HG02973 (cell line): ENCODE measurements around the gene ADCY10.
"Not testable (repeated sequence)": the region's sequence is repeated elsewhere in the genome, so short reads cannot be mapped to it uniquely, and the experiment has no call there.

Experiments
- ATAC-seq: cut with Tn5 transposase; IDR thresholded peaks from one replicate; pipeline ENCODE4 v1.9.1; 2021; ENCODE audit warnings: moderate library complexity; ENCODE audit not compliant: unreplicated experiment

Gene ADCY10, protein sequence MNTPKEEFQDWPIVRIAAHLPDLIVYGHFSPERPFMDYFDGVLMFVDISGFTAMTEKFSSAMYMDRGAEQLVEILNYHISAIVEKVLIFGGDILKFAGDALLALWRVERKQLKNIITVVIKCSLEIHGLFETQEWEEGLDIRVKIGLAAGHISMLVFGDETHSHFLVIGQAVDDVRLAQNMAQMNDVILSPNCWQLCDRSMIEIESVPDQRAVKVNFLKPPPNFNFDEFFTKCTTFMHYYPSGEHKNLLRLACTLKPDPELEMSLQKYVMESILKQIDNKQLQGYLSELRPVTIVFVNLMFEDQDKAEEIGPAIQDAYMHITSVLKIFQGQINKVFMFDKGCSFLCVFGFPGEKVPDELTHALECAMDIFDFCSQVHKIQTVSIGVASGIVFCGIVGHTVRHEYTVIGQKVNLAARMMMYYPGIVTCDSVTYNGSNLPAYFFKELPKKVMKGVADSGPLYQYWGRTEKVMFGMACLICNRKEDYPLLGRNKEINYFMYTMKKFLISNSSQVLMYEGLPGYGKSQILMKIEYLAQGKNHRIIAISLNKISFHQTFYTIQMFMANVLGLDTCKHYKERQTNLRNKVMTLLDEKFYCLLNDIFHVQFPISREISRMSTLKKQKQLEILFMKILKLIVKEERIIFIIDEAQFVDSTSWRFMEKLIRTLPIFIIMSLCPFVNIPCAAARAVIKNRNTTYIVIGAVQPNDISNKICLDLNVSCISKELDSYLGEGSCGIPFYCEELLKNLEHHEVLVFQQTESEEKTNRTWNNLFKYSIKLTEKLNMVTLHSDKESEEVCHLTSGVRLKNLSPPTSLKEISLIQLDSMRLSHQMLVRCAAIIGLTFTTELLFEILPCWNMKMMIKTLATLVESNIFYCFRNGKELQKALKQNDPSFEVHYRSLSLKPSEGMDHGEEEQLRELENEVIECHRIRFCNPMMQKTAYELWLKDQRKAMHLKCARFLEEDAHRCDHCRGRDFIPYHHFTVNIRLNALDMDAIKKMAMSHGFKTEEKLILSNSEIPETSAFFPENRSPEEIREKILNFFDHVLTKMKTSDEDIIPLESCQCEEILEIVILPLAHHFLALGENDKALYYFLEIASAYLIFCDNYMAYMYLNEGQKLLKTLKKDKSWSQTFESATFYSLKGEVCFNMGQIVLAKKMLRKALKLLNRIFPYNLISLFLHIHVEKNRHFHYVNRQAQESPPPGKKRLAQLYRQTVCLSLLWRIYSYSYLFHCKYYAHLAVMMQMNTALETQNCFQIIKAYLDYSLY (N-terminal part only)

DNA sequence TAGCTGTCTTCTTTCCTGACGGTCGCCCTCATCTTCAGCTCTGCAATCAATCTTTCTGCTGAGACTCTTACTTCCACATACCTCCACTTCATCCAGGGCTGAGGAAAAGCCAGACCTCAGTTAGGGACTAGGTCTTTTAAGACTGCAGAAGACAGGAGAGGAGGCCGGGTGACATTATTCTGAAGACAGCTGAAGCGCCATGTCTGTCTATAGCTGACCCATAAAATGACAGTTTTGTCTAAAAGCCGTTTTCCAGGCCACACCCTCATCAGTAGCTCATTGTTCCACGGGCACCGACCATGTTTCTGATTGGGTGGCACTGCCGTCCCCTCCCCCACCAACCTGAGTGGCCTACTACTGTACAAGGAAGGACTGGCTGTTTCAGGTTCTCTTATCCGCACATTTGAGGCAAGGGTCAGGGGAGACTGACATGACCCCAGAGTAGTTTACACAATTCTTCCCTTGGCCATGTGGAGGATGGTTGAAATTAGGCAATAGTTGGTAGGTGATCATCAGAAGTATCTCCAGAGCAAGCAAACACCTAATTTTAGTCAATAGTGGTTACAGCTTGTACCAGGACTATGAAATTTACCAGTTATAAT lies at the start of gene ADCY10:
Gene ADCY10 (minus strand): TSS at position 240 of the 602 bp plus-strand sequence. CDS start 8,994 bp downstream, outside the sequence.
- no peak for ATAC-seq

DNA sequence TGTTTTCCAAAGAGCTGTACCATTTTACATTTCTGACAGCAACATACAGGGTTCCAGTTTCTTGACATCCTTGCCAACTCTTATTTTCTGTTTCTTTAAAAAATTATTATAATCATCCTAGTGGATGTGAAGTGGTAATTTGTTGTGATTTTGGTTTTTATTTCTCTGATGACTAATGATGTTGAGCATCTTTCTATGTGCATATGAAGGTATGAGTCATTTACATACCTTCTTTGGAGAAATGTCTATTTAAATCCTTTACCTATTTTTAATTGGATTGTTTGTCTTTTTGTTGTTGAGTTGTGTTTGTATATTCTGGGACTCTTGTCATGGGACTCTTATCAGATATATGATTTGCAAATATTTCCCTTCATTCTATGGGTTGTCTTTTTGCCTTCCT lies 43.8 kb upstream of the ADCY10 start:
- ATAC-seq, result no peak

DNA sequence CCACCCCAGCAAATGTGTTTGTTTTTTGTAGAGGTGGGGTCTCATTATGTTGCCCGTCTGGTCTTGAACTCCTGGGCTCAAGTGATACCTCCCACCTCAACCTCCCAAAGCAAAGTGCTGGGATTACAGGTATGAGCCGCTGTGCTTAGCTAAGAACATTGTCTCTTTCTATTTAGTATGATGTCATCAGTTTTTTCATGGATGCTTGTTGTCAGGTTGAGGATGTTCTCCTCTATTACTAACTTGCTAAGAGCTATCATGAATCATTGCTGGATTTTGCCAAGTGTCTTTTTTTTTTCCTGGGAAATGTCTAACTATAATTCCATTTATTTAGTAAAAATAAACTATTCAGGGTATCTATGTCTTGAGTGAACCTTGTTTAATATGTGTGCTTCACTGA lies 42.0 kb upstream of the ADCY10 start:
- no peak for ATAC-seq

DNA sequence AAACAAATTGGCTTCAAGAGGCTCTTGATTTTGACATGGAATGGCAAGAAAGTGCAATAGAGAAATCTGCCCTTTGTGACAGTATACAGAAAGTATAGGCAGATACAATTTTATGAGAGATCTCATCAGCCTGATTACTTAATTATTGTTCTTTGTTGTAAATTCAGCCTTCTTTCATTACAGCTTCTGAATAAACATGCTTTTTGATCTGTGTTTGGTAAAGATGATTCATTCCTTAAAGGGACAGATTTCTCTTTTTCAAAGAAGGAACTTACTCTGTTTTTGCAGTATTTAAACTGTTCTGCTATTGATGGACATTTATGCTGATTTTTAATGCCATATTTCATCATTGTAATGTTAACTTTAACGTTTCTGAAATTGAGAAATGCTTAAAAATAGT lies 36.6 kb upstream of the ADCY10 start:
- no peak for ATAC-seq

DNA sequence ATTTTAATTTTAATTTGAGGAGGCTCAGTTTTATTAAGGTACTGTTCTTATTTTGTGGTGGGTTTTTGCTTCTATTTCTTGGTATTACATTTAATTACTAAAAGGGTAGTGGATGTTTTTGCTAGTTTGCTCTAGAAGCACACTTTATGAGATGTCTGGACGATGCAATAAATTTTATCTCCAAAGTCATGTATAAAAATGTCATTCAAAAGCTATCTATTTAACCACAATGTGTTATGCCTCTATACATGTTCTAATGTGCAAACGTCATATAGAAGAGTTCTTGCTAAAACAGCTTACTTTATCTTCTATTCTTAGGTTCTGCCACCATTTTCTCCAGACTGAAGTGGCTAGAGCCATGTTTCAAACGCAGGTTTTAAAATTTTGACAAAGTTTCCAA lies 35.9 kb upstream of the ADCY10 start:
- ATAC-seq, result no peak

DNA sequence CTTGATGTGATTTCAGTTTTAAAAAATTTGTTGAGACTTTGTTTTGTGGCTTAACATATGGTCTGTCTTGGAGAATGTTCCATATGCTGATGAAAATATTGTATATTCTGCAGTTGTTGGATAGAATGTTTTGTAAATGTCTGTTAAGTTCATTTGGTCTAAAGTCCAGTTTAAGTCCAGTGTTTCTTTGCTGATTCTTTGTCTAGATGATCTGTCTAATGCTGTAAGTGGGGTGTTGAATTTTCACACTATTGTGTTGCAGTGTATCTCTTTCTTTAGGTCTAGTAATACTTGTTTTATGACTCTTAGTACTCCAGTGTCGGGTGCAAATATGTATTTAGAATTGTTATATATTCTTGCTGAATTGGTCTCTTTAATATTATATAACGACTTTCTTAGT lies 33.8 kb upstream of the ADCY10 start:
- ATAC-seq, result no peak

DNA sequence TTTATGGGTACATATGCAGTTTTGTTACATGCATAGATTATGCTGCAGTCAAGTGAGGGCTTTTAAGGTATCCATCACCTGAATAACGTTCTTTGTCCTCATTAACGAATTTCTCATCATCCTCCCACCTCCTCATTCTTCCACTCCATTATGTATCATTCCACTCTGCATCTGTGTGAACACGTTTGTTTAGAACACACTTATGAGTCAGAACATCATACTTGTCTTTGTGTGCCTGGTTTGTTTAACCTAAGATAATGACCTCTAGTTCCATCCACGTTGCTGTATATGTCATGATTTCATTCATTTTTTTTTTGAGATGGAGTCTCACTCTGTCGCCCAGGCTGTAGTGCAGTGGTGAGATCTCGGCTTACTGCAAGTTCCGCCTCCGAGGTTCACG lies 29.6 kb upstream of the ADCY10 start:
- ATAC-seq, result no peak

DNA sequence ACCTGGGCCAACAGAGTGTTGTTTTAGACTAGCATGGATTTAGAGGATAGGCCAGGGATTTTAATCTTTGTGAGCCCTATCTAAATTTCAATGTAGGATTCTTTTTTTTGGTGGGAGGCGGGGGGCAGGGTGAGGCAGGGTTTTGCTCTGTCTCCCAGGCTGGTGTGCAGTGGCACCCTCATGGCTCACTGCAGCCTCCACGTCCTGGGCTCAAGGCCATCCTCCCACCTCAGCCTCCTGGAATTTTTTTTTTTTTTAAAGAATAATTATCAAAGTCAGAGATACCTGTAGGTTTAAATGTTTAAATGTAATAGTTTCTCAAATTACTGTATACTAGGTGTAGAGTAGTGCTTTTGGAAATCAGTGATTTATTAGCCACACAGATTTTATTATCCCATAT lies 26.3 kb upstream of the ADCY10 start:
- ATAC-seq, result no peak

DNA sequence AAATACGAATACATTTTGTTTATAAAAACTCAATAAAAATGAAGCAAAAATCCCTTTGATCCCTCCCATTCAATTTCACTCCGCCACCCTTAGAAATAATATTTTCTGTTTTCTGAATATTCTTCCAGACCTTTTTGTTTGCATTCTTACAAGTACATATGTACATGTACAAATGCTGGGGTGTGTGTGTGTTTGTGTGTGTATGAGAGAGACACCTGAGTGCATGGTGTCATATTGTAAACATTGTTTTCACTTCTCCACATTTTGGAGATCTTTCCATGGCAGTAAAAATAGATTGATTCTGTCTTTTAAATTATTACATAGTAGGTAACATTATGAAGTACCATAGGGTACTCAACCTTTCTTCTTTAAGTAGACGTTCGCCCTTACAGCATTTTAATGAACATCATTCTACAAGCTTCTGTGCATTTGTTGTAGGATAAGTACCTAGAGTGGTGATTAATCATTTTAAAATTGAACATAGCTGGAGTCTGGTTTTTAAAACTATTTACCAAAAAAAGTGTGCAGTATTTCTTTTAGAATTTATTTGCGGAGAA lies 24.2 kb upstream of the ADCY10 start:
- no peak for ATAC-seq

DNA sequence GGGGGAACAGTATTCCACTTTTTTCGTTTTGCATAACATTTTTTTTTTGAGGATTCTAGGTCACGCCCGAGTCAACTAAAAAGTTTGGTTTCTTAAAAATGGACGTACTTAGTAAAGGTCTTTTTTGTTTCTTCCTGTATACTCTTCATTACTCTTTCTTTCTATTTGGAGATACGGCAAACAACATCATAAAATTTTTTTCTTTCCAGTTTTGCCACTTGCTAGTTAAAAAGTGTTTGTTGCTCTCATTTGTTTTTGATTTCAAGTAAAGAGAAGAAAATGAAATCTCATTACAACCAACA lies 23.7 kb upstream of the ADCY10 start:
- no peak for ATAC-seq

DNA sequence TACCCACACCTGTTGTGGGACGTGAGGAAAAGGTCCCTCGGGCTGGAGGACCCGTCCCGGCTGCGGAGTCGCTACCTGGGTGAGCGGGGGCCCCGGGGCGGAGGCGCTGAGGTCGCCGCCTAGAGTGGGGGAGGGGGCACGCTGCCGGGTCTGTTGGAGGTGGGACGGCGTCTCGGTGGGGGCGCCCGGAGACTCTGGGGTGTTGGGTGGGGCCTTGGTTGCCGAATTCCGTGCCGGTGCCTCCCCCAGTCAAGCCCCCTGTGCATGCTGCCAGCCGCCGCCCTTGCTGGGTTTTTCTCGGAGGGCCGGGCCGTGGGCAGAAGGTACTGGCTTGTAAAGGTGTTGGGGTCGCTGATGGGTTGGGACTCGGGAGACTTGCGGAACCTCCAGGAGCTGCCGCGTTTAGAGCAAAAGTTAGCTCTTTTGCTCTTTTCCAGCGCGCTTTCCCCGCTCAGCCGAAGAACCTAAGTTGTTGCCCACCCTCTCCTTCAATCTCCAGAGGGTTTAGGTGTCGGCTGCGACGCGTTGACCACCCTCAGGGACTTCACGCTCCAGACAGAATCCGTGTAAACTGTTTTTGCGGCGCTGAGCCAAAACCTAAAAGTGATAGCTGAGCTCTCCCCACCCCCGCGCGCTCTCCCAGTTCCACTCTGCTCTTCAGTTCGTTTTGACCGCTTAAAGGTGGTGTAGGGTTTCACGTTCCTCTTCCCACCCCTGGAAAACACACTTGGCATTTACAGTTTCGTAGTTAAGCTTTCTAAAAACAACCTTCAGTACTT lies 23.2 kb upstream of the ADCY10 start, which contains the start of gene MPC2:
Gene MPC2 (minus strand): TSS at position 143 of the 779 bp plus-strand sequence. CDS start 1,231 bp downstream, outside the sequence.
- peak; percentile 8 for ATAC-seq

DNA sequence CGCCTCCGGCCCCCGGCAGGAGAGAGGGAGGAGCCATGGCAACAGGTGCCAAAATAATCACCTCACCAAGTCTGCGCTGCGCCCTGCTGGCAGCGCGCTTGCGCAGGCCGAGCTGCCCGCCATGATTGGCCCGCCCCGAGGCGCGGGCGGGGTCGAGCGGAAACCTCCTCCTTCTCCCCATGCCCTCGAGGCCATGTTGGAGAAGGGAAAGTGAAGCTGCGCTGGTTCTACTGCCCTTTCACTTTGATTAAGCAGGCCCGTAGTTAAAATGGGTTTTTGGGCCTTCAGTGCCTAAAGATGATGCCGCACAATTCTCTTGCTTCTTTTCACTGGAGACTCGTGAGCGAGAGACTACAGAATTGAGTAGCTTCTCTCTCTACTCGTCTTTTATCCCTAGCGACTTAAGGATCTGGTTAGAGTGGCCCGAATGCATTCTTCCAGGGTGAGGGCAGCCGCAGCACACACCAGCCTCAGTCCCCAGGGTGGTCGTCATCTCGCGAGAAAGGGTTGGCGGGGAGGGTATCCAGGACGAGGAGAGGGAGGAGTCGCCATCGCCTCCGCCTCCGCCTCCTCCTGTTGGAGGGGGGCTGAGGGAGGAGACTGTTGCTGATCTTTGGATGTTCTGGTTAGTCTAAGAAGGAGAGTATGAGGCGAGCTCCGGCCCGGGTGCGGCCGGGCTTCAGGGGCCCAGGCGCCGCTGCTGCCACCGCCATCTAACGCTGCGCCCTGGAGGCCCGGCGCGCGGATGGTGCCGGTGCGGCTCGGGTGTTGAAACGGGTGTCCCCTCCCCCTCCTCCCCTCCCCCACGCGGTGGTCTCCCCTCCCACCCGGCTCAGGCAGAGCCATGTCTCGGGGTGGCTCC lies 22.4 kb upstream of the ADCY10 start, which contains the start of gene DCAF6:
Gene DCAF6 (plus strand): TSS at position 616 of the 862 bp plus-strand sequence. CDS start 229 bp downstream, at position 845.
- ATAC-seq, result peak; percentile 67

DNA sequence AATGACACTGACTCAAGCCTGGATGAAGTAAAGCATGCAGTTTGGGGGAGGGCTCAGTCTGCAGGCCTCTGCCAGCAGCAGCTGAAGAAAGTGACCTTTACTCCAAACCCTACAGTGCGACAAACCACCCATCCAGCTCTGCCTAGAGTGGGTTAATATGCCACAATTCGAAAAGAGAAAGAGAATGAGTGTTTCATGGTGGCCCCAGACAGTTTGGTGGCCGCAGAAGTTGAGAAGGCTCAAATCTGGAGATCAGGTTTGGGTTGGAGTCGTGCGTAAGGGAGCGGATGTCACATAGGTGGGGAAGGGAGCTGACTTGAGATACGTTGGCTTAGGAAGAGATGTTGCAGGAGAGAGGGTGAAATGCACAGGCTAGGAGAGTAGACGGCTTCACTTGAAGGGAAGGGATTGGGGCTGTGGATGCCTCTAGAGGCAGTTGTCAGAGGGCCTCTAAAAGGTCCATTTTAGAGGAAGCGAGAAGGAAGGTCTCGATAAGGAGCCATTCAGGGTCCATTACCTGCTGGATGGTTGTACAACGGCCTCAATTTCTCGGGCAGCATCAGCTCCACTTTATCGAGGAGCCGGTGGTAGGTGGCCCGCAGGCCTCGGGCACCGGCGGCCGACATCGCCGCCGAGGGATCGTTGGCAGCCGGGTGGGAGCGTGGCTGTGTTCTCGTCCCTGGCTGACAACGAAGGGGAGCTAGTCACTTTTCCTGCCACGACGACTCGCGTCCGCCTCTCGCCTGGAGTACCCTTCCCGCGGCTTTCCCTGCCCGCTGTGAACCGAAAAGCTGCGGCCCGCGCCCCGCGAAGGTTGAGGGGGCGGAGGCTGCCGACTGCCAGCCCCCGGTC lies 21.5 kb upstream of the ADCY10 start:
- peak; percentile 8 for ATAC-seq

DNA sequence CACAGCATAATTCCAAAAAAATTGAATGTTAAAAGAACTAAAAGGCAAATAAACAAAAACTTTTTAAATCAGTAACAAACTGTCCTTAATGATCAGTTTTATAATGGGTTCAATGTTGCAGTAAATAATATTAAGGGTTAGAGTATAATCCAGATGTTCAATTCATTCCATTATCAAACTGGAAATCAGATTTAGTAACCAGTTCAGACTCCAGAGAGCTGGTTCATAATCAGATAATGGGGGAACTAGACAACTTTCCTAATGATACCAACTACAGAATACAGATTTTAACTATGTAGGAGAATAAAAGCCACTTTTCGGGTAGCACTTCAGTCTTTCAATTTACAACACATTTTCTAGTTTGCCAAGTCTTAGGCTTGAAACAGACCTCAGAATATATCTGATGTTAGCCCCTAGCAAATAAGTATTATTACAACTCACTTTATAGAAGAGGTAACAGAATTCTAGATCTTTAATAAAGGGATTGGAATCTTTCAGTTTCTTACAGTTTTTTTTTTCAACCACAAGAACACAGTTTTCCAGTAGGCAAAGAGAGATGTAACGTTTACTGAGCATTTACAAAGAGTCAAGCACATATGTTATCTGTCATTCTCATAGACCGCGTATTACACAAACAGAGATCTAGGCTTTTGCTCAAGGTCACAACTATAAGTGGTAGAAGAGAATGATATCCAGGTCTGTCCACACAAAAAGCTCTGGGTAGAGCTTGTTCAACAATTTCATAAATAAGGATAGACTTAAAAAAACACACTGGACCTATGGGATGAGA lies 20.7 kb upstream of the ADCY10 start:
- no peak for ATAC-seq

DNA sequence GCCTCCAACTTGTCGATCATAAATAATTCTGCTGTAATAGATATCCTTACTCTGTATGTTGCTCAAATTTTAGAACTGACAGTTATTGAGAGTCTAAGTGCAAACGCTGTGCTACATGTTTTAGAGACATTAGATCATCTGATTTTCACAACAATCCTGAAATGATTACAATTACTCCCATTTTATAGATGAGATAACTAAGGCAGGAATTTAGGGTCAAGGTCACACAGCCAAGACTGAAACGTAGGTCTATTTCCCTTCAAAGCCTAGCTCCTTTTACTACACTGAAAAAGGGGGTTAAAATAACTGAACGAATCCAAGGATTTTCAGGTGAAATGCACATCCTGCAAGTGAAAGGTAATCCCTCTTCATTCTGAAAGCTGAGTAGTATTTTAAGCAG lies 19.9 kb upstream of the ADCY10 start:
- no peak for ATAC-seq

DNA sequence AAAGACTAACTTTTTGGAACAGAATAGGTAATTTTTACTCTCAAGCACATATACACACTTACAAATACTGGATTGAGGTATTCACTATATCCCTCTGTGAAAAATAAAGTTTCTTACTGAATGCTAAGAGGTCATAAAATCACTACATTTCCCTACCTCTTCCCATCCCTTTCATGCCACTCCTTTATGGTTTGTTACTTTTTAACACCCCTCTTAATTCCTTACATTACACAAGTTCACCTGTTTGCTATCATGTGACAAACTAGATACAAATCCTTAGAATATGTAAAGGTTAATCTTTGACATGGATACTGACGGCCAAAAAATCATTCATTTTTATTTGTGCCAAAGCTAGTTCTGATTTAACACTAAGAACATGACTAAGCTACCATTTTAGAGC lies 15.8 kb upstream of the ADCY10 start:
- ATAC-seq, result no peak

DNA sequence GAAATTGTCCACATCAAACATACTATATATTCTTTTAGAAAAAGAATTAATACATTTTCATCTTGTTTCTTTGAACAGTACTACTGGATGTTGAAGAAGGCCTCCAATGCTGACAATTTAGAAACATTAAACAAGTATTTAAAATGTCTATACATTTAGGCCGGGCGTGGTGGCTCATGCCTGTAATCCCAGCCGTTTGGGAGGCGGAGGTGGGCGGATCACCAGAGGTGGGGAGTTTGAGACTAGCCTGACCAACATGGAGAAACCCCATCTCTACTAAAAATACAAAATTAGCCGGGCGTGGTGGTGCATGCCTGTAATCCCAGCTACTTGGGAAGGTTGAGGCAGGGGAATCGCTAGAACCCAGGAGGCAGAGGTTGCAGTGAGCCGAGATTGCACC lies 15.0 kb upstream of the ADCY10 start:
- ATAC-seq, result not testable (repeated sequence)
